ENCODE data around the gene ZNF512.
"Not testable (repeated sequence)": the region's sequence is repeated elsewhere in the genome, so short reads cannot be mapped to it uniquely, and the experiment has no call there.

ZNF512 gene, protein sequence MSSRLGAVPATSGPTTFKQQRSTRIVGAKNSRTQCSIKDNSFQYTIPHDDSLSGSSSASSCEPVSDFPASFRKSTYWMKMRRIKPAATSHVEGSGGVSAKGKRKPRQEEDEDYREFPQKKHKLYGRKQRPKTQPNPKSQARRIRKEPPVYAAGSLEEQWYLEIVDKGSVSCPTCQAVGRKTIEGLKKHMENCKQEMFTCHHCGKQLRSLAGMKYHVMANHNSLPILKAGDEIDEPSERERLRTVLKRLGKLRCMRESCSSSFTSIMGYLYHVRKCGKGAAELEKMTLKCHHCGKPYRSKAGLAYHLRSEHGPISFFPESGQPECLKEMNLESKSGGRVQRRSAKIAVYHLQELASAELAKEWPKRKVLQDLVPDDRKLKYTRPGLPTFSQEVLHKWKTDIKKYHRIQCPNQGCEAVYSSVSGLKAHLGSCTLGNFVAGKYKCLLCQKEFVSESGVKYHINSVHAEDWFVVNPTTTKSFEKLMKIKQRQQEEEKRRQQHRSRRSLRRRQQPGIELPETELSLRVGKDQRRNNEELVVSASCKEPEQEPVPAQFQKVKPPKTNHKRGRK

DNA sequence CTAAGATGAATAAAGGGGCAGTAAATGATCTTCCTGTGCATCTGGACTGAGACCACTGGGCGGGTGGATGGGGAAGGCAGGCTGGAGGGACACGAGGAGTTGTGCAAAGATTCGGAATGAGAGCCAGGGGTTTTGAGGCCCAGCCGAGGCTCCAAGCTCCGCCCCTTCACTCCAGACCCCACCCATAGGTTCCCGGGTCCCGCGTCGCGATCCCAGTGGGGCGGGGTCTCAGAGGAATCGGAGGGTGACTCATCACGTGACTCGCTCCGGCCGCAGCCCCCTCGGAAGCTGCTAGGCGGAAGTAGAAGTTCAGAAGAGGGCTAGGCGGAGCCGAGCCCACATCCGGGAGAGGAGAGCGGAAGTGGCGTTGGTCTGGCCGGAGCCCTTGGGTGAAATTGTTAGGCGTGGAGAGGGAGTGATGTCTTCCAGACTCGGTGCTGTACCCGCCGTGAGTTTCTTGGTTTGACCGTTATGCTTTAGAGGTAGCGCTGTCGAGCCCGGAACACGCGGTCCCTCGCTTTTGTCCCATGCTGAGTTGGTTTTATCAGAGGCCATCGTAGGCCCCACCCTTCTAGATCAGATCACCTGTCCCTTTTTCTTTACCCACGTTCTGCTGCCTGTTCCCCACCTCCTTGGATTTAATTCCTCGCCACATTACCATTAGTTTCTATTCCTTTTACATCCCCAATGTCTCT lies at the start of gene ZNF512:
ZNF512 (plus strand) TSS at position 348 of the 695 bp plus-strand sequence; CDS start at position 419, 71 bp downstream.
- DNase-seq, result peak; percentile 90

DNA sequence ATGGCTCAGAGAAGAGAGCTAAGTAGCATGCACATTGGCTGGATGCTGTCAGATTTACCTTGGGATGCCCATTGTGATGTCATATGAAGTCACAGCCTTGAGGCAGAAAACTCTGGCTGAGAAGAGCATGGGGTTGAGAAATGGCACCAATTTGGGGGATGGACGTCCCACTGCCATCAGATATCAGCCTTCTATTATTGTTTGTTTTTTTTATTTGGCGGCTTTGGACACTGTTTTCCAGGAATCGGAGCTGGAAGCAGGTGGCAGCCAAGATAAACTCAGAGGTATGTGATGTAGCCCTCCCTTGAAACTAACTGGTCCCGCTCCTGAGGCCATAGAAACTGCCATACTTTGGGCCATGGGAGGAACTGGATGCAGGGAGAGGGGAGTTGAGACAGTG lies 45.6 kb upstream of the ZNF512 start:
- no peak for DNase-seq

DNA sequence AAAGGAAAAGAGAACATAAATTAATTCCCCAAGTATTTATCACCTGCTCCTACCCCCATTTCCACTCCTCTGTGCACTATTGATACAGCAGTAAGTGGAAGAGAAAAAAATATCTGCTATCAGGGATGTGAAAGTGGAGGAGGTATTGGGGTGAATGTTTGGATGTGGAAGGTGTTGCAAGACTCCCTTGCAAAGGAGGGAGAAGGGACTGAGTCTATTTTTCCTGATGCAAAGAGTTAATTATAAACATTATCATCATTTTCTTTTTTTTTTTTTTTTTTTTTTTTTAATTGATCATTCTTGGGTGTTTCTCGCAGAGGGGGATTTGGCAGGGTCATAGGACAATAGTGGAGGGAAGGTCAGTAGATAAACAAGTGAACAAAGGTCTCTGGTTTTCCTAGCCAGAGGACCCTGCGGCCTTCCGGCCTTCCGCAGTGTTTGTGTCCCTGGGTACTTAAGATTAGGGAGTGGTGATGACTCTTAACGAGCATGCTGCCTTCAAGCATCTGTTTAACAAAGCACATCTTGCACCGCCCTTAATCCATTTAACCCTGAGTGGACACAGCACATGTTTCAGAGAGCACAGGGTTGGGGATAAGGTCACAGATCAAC lies 43.9 kb upstream of the ZNF512 start:
- not testable (repeated sequence) for DNase-seq

DNA sequence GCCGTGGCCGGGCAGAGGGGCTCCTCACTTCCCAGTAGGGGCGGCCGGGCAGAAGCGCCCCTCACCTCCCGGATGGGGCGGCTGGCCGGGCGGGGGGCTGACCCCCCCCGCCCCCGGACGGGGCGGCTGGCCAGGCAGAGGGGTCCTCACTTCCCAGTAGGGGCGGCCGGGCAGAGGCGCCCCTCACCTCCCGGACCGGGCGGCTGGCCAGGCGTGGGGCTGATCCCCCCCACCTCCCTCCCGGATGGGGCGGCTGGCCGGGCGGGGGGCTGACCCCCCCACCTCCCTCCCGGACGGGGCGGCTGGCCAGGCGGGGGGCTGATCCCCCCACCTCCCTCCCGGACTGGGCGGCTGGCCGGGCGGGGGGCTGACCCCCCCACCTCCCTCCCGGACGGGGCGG lies 43.2 kb upstream of the ZNF512 start:
- DNase-seq, result not testable (repeated sequence)

DNA sequence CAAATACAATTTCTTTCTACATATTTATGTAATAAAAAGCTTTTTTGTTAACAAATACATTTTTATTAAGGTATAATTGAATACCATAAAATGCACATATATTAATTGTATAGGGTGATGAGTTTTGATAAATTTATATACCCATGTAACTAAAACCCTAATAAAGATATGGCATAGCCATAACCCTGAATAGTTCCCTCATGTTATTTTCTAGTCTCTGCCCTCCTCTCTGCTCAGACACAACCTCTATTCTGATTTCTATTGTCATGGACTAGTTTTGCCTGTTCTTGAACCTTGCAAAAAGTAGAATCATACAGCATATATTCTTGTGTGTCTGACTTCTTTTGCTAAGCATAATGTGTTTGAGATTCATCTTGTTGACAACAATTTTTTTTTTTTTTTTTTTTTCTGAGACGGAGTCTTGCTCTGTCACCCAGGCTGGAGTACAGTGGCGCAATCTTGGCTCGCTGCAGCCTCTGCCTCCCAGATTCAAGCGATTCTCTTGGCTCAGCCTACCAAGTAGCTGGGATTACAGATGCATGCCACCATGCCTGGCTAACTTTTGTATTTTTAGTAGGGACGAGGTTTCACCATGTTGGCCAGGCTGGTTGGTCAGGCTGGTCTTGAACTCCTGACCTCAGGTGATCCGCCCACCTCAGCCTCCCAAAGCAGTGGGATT lies 38.6 kb upstream of the ZNF512 start:
- DNase-seq, result no peak

DNA sequence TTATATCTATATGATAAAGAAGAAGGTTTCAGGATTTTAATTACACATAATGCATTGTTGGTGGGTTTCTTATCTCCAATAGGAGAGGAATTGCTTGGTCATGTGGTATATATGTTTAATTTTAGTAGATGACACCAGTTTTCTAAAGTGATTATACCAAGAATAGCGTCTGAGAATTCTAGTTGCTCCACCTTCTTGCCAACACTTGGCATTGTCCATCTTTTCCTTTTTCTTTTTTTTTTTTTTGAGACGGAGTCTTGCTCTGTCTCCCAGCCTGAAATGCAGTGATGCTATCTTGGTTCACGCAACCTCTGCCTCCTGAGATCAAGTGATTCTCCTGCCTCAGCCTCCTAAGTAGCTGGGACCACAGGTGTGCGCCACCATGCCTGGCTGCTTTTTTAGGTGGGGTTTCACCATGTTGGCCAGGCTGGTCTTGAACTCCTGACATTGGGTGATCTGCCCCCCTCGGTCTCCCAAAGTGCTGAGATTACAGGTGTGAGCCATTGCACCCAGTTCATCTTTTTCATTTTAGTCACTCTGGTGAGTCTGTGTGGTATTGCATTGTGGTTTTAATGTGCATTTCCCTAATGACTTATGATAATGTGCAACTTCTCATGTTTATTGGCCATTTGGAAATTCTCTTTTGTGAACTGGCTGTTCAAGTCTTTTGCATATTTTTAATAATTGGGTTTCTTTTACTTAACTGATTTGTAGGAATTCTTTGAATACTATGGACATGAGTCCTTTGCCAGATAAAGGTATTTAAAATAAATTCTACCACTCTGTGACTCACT lies 37.3 kb upstream of the ZNF512 start:
- DNase-seq, result no peak

DNA sequence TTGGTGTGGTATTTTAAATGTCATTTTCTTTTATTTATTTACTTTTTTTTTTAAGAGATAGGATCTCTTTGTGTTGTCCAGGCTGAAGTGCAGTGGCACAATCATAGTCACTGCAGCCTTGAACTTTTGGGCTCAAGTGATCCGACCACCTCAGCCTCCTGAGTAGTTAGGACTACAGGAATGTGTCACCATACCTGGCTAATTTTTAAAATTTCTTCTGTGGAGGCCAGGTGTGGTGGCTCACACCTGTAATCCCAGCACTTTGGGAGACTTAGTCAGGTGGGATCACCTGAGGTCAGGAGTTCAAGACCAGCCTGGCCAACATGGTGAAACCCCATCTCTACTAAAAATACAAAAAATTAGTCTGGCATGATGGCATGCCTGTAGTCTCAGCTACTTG lies 33.5 kb upstream of the ZNF512 start:
- no peak for DNase-seq

DNA sequence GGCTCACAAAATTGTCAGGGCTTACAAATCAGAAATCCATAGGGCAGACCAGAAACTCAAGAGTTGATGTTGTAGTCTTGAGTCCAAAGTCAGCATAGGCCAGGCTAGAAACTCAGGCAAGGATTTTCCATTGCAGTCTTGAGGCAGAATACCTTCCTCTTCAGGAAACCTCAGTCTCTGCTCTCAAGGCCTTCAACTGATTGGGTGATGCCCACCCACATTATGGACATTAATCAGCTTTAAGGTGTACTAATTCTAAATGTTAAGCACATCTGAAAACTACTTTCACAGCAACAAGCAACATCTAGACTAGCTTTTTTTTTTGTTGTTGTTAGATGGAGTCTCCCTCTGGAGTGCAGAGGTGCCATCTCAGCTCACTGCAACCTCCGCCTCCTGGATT lies 31.3 kb upstream of the ZNF512 start:
- DNase-seq, result no peak

DNA sequence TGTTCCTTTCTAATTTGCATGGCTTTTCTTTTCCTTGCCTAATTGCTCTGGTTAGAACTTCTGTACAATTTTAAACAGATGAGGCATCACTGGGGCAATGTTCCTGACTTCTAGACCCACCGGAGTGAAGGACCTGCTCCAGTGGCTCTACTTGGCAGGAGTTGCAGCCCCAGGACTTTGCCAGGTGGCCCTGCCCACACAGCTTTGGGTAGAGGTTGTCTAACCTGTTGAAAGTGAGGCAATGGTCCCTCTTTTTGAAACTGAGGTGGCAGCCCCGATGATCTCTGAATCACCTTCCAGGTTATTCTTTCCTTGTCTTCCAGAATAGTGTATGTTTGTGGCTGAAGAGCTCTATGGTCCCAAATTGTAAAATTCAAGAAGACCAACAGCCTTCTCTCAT lies 29.9 kb upstream of the ZNF512 start:
- no peak for DNase-seq

DNA sequence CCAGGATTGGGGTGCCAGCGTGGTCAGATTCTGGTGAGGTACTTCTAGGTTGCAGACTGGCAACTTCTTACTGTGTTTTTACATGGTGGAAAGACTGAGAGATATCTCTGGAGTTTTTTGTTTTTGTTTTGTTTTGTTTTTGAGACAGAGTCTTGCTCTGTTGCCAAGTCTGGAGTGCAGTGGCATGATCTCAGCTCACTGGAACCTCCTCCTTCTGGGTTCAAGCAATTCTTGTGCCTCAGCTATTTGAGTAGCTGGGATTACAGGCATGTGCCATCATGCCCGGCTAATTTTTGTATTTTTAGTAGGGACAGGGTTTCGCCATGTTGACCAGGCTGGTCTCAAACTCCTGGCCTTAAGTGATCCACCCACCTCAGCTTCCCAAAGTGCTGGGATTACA lies 28.4 kb upstream of the ZNF512 start:
- DNase-seq, result not testable (repeated sequence)

DNA sequence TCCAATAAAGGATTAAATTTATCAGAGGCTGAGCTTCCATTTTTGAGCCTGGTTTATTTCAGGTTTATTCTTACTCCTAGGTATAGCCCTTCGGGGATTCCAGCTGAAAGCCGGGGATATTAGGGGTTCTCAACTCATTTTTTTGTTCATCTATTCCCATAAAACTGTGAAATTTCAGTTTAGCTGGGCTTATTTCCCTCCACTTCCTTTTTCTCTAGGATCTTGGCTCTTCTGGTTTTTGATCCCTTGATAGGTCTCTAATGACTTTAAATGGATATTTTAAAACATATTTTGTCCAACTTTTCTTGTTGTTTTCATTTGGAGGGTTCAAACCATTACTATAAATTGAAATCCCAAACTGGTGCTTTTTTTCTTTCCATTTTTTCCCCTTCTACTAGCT lies 23.6 kb upstream of the ZNF512 start:
- no peak for DNase-seq

DNA sequence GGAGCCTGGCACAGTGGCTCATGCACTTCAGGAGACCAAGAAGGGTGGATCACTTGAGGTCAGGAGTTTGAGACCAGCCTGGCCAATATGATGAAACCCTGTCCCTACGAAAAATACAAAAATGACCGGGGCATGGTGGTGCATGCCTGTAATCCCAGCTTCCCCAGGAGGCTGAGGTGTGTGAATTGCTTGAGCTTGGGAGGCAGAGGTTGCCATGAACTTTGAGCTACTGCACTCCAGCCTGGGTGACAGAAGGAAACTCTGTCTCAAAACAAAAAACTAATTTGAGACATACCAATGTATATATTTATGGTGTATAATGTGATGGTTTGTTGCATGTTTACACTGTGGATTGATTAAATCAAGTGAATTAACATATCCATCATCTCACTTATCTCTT lies 21.8 kb upstream of the ZNF512 start:
- DNase-seq, result no peak

DNA sequence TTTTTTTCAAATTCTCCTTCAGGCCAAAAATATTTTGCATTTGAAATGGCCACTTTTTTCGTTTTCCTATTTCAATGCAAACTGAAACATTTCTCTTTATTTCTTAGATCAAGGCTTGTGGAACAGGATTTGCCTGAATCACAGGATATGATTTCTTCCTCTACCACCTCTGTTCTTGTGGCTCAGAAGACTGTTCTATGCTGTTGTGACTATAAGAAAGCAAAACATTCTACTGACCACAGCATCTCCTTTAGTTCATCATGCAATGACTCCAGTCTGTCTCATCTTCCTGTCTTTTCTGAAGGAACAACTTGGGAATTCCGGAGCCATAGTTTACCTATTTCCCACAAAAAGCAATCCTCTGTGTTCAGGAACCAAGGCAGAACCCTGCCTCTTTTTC lies 16.2 kb upstream of the ZNF512 start:
- DNase-seq, result no peak

DNA sequence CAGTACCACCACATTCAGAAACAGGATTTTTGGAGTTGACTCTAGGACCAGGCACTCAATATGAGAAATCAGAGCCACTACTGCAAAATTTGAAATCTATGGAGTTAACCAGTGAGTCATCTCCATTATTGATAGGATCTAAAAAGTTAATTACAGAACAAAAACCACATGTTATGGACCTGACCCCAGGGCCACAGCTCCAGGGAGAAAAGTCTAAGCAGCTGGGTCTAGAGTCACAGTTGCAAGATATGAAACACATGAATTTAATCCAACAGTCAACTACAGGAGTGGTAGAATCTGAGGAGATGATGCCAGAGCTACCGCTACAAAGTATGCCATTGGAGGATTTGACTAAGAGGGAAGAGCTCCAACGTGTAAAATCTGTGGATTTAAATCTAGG lies 13.4 kb upstream of the ZNF512 start:
- DNase-seq, result no peak

DNA sequence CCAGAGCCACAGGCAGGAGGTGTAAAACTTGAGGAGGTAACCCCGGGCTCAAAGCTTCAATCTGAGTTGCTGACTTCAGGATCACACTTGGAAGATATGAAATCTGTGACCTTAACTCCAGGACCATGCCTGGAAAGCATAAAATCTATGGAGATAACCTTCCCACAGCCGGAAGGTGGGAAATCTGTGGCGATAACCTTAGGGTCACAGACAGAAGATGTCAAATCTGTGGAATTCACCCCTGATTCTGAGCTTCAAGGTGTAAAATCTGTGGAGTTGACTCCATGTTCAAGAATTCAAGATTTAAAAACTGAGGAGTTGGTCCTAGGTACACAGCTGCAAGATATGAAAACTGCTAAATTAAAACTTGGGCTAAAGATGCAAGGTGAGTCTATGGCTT lies 11.6 kb upstream of the ZNF512 start:
- no peak for DNase-seq

DNA sequence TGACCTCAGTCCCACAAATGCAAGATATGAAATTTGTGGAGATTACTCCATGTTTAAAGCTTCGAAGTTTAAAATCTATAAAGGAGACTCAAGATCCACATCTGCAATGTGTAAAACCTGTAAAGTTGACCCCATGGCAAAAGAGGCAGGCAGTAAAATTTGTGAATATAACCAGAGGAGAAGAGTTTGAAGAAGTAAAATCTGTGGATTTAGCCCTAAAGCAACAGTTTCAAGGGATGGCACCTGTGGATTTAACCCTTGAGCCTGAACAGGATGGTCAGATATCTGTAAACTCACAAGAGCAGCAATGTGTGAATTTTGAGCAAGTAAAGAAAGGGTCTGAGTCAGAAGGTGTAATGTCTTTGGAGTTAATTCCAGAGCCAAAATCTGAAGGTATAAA lies 11.2 kb upstream of the ZNF512 start:
- DNase-seq, result no peak

DNA sequence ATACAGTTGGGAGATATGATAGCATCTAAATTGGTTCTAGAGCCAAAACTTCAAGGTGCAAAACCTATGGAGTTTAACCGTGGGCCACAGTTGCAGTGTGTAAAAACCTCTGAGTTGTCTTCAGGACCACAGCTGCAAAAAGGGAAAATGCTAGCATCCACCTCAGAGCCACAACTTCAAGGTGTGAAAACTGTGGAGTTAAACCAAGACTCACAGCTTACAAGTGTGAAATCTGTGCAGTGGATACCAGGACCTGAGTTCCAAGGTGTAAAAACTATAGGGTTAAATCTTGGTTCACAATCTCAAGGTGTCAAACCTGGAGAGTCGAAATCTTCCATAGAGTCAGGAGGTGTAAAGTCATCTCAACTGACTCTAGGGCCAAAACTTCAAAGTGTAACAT lies 10.4 kb upstream of the ZNF512 start:
- DNase-seq, result no peak

DNA sequence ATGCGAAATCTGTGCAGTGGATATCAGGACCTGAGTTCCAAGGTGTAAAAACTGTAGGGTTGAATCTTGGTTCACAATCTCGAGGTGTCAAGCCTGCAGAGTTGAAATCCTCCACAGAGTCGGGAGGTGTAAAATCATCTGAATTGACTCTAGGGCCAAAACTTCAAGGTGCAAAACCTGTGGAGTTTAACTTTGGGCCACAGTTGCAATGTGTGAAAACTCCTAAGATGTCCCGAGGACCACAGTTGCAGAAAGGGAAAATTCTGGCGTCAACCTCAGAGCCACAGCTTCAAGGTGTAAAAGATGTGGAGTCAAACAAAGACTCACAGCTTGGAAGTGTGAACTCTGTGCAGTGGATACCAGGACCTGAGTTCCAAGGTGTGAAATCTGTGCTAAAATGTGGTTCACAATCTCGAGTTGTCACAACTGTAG lies 9.8 kb upstream of the ZNF512 start:
- DNase-seq, result no peak

DNA sequence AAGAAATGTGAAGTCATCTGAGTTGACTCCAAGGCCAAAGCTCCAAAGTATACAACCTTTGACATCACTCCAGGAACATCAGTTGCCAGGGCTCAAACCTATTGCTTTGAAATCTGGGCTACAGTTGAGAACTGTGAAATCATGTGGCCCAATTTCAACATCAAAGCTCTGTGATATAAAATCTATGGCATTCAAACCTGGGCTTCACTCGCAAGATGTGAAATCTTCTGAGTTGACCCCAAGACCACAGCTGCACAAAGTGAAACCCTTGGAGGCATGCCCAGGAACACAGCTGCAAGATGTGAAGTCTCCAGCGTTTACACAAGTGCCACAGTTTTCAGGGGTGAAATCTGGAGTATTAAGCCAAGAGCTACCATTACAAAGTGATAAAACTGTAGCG lies 9.4 kb upstream of the ZNF512 start:
- DNase-seq, result no peak

DNA sequence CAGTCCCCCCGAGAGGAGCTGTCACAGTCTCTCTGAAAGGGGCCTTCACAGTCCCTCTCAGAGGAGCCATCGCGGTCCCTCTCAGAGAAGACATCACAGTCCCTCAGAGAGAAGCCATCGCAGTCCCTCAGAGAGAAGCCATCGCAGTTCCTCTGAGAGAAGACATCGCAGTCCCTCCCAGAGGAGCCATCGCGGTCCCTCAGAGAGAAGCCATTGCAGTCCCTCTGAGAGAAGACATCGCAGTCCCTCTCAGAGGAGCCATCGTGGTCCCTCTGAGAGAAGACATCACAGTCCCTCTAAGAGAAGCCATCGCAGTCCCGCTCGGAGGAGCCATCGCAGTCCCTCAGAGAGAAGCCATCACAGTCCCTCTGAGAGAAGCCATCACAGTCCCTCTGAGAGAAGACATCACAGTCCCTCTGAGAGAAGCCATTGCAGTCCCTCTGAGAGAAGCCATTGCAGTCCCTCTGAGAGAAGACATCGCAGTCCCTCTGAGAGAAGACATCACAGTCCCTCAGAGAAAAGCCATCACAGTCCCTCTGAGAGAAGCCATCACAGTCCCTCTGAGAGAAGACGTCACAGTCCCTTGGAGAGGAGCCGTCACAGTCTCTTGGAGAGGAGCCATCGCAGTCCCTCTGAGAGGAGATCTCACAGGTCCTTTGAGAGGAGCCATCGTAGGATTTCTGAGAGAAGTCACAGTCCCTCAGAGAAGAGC lies 1.3 kb upstream of the ZNF512 start:
- no peak for DNase-seq

DNA sequence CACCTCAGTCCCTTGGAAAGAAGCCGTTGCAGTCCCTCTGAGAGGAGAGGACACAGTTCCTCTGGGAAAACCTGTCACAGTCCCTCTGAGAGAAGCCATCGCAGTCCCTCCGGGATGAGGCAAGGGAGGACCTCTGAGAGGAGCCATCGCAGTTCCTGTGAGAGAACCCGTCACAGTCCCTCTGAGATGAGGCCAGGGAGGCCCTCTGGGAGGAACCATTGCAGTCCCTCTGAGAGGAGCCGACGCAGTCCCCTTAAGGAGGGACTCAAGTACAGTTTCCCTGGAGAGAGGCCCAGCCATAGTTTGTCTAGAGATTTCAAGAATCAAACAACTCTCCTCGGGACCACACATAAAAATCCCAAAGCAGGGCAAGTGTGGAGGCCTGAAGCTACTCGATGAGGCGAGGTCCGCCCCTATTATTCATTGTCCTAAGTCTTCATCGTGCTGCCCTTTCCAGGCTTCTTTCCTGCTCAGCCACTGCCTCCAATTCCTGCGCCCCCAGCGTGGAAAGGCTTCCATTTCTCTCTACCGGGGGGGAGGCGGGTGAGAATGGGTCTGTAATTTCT lies 630 bp upstream of the ZNF512 start:
- DNase-seq, result no peak
